ENCODE results near the gene PSMD11. TPM values are rescaled to one million over a fixed set of nuclear protein-coding genes. Genes with fewer than 3 reads are reported as not detected.

PSMD11 gene
- polyA plus RNA-seq, 5 donors, result 71.1 to 89.5 (median 78.6) TPM

Other genes with a start within 250 kb of the PSMD11 start
- gene RHBDL3, start 178.7 kb upstream of the PSMD11 start, polyA plus RNA-seq (ENCODE audit: insufficient read depth in 1 of 5, insufficient read length in 5 of 5, low replicate concordance in 1 of 5), result 1 to 10 TPM; 1.3 to 2.1 (median 1.6) TPM
- gene C17orf75, start 102.3 kb upstream of the PSMD11 start, polyA plus RNA-seq (ENCODE audit: insufficient read depth in 1 of 5, insufficient read length in 5 of 5, low replicate concordance in 1 of 5), result 10 to 100 TPM; 28.8 to 42.7 (median 31.9) TPM
- 100 to 1,000 TPM; 201 to 320 (median 271) TPM for gene ZNF207, start 94.4 kb upstream of the PSMD11 start, polyA plus RNA-seq (ENCODE audit: insufficient read depth in 1 of 5, insufficient read length in 5 of 5, low replicate concordance in 1 of 5)
- gene CDK5R1, start 42.5 kb downstream of the PSMD11 start, polyA plus RNA-seq (ENCODE audit: insufficient read depth in 1 of 5, insufficient read length in 5 of 5, low replicate concordance in 1 of 5), result 1 to 10 TPM; 3.0 to 4.6 (median 3.9) TPM